NCI-H1694 treated with DMSO at 0.1 percent for 48 hours (cell line): ENCODE measurements around the gene C2orf68.
A peak's percentile ranks its signal among the peaks of the same experiment; 100 is the strongest.
"Not testable (repeated sequence)": the region's sequence is repeated elsewhere in the genome, so short reads cannot be mapped to it uniquely, and the experiment has no call there.

Experiments used
- DNase-seq: peaks from one replicate; lab custom pipeline; 2025; lab: John Stamatoyannopoulos, UW

C2orf68 gene

DNA sequence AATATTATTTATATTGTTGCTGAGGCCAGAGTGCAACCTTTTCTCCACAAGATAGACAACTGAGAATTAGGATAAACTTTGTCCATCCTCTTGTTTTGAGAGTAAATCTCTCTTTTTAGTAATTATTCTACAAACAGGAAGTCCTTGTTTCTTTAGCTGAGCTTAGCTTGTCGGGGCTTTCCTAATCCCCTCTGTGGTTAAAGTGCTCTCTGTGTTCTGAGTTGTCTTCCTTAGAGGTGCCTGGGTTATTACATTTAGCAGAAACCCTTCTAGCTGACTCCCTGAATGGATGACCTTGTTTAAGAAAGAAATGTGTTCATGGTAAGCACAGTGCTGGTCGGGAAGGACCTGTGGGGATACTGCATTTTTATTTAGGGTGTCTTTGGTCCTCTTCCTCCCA lies 16.8 kb upstream of the C2orf68 start:
- DNase-seq, result no peak

DNA sequence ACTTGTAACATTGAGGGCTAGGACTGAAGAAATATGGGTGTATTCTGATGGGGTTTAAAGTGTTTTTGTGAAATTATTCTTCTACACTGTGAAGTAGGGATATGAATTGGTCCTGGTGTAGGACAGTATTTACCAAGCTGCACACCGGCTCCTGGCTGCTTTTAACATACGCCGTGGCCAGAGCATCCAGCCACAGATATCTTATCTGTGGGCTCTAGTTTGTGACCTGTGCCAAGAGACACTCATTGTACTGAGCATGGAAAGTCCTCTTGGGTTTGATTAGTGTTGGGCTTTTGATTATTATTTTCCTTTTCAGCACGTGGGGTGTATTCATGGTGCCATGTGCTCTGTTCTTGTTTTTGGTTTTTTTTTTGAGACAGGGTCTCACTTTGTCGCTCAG lies 12.1 kb upstream of the C2orf68 start:
- no peak for DNase-seq

DNA sequence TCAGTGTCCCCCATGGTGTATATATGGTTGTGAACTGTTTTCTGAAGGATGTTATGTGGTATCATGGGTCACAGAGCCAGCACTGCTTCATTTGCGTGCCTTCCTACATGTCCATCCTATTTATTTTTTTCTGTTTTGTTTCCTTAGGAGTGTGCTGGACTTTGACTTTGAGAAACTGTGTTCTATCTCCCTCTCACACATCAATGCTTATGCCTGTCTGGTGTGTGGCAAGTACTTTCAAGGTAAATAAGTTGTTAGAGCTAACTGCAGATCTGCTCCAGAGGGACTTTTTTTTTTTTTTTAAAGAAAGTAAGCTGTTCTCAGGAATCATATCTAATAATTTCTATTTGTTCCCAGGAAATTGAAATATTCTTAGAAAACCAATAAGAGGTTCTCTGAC lies 9.5 kb upstream of the C2orf68 start:
- no peak for DNase-seq

DNA sequence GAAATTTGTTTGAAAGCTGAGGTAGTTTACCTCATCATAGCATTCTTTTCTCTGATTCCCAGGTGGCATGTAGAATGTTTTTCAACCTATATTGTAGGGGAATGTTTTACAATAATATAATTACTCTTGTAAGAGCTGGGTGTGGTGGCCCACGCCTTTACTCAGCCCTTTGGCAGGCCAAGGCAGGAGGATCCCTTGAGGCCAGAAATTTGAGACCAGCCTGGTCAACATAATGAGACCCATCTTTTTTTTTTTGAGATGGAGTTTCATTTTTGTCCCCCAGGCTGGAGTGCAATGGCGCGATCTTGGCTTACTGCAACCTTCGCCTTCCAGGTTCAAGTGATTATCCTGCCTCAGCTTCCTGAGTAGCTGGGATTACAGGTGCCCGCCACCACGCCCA lies 7.8 kb upstream of the C2orf68 start:
- DNase-seq, result no peak

DNA sequence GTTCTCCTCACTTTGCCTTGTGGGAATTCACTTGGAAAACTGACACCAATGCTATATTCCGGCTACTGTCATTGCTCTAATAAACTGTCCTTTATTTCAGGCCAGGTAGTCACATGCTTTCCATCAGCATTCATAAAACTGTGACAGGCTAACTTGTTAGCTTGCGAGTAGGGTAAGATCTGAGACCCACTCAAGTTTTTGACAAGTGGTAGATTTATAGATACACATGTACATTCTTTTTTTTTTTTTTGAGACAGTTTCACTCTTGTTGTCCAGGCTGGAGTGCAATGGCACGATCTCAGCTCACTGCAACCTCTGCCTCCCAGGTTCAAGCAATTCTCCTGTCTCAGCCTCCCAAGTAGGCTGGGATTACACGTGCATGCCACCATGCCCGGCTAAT lies 5.9 kb upstream of the C2orf68 start:
- DNase-seq, result not testable (repeated sequence)

DNA sequence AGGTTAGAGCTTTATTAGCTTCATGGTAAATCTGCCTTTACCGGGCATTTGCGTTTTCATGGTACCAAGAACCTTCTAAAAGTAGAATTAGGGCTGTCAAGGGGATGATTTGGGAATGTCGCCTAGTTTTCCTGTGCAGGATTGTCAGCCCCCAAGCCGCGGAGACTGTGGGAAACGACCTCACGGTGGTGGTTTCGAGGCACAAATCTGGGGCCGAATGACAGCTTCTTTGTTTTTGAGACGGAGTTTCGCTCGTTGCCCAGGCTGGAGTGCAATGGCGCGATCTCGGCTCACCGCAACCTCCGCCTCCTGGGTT lies 3.5 kb upstream of the C2orf68 start:
- no peak for DNase-seq

DNA sequence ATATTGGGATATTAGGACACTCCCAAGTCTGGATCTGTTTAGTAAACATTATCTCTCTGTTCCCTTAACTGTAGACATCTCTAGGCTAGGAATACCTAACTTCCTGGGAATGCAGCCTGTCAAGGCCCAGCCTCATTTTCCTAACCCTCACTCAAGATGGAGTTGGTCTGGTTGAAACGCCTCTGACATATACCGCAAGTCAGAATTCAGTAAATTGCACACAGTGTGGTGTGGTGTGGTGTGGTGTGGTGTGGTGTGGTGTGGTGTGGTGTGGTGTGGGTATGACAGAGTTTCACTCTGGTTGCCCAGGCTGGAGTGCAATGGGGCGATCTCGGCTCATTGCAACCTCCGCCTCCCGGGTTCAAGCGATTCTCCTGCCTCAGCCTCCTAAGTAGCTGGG lies 2.9 kb upstream of the C2orf68 start:
- not testable (repeated sequence) for DNase-seq

DNA sequence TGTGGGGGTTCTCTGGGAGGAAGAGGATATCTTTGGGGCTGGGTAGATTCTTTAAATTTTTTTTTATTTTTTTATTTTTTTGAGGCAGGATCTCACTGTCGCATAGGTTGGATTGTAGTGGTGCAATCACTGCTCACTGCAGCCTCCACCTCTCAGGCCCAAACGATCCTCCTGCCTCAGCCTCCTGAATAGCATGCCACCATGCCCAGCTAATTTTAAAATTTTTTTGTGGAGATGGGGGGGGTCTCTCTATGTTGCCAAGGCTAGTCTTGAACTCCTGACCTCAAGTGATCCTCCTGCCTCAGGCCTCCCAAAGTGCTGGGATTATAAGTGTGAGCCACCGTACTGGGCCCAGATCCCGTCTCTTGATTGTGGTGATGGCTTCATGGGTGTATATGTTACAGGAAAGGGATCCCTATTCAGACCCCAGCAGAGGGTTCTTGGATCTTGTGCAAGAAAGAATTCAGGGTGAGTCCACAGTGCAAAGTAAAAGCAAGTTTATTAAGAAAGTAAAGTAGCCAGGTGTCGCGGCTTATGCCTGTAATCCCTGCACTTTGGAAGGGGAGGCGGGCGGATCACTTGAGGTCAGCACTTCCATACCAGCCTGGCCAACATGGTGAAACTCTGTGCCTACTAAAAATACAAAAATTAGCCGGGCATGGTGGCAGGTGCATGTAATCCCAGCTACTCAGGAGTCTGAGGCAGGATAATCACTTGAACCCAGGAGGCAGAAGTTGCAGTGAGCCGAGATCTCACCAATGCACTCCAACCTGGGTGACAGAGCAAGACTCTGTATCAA lies 2.0 kb upstream of the C2orf68 start:
- no peak for DNase-seq

DNA sequence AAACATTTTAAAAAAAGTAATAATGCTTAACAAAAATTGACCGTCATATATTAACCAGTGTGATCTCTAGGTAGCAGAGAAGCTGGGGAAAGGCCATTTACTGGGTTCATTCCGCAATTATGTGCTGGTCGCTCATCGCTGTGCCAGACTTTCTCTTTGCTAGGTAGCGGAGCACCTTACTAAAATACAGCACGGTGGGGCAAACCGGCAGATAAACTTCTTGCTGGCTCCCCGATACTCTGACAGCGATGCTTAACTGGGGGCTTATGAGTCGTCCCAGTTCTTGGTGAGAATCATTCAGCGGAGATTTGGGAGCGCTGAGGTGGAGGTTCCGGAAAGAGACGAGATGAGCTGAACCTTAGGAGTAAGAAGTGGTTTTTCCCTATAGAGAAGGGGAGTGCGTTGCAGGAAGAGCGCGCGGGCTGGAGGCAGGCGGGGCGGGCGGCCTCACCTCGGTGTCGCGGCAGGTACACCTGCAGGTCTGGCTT lies 605 bp downstream of the C2orf68 start:
- DNase-seq, result no peak

DNA sequence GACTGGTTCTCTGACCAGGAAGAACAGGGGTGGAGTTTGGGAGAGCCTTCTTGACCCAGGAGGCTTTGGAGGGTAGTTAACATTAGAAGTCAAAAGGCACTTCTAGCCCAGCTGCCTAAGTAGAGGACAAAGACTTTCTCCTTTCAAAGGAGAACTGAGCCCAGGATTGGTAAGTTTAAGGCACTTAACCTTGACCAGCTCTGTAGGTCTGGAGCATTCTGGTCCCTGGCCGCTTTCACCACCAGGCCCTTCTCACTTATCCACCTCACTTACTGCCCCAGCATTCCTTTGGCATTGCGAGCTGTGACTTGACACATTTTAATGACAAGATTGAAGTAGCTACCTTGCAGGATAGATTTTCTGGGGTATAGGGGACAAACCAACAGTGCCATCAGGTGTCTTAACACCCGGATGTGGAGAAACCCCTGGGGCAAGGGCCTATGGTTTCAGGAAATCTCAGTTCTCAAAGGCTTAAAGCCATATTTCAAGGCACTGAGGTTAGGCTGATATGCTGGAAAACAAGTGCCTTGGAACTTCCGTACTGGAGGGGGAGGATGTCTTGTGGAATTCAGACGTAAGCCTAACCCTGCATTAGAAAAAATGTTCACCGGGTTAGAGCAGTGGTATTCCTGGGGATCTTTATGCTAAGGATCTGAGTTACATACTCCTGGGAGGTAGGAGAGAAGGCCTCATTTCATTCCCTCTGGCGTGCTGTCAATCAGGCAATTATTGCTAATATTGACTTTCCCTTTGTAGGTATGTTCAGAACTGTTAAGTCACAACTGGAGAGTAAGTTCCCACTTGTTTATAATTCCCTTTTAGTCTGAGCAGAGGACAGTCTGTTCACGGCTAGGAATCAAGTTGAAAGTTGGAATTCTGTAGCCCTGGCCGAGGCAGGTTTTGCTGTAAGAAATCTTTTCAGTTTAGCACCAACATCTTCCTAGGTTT lies 4.3 kb downstream of the C2orf68 start:
- no peak for DNase-seq

DNA sequence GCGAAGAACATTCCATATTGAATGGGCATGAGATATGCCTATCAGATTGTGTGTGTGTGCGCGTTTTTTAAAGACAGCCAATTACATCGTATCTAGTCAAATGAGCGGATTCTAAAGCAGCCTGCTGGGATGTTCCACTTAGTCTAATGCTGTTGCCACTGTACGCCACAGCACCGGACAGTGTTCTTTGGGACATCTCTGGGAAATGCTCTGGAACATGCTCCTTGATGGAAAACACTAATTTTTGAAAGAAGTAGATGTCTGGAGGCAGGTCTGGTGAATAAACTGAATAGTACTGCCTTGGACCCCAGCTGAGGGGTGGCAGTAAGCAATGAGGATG lies 5.8 kb downstream of the C2orf68 start:
- DNase-seq, result no peak

DNA sequence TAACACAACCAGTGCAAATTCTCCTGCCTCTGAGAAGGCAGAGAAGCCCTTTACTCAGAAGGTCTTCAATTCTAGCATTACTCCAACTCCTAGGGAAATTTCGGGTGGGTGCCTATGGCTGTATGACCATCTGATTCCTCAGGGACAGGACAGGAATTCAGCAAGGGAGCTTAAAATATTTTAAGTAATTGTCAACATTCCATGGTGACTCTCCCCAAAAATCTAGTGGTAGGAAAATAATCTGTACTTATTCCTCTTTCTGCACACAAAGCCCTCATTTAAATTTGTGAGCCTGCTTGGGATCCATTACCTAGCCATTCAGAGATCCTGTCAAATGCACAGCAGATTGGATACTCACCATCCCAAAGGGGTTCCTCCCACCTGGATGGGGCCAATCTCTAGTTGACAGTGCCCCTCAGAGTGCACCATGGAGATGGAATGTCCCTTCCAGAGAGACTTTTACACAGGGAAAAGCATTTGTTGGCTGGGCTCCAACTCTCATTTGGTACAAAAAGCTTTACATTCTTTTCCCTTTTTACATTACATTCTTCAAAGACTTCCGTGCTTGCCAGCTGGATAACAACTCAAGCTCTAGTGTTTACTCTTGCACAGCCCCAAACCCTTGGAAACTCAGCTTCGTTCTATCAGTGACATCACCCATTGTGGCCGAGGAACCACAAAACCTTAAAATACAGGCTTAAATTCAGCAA lies 6.3 kb downstream of the C2orf68 start:
- DNase-seq, result no peak

DNA sequence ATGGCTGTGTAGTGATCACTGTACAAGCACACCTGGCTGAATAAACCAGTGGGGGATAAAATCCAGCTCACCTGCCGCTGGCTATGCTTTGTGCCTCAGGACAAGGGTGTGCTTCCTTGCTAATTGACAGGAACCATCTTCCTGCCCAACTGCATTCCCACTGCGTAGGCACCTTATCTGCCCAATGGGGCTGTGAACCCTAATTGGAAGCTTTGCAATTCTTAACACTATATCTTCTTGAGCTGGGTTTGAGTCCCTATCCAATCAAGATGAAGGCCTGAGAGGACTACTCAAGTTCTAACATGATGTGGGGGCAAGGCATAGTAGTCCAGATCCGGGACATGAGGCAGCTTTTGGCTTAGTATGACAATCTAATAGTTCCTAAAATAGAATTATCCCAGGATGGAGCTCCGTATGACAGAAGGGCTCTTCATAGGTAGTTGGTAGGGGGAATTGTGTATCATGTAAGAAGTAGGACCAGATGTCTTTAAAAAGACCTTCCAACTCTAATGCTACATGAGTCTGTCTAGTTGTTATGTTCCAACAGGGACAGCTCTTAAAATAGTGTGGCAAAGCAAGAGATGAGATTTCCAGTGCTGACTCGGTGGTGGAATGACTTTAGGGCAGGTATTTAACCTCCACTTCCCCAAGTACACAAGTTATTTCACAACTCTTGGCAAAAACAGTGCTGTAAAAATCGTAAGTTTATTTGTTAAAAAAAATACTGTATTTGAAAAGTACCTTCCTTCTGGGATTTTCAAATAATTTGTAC lies 7.1 kb downstream of the C2orf68 start:
- DNase-seq, result no peak

DNA sequence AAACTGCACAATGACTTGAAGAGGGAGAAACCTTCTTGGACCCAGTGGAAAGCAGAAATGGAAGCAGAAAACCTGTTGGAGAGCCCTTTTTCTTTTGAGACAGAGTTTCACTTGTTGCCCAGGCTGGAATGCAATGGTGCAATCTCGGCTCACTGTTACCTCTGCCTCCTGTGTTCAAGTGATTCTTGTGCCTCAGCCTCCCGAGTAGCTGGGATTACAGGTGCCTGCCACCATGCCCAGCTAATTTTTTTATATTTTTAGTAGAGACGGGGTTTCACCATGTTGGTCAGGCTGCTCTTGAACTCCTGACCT lies 7.8 kb downstream of the C2orf68 start:
- not testable (repeated sequence) for DNase-seq

DNA sequence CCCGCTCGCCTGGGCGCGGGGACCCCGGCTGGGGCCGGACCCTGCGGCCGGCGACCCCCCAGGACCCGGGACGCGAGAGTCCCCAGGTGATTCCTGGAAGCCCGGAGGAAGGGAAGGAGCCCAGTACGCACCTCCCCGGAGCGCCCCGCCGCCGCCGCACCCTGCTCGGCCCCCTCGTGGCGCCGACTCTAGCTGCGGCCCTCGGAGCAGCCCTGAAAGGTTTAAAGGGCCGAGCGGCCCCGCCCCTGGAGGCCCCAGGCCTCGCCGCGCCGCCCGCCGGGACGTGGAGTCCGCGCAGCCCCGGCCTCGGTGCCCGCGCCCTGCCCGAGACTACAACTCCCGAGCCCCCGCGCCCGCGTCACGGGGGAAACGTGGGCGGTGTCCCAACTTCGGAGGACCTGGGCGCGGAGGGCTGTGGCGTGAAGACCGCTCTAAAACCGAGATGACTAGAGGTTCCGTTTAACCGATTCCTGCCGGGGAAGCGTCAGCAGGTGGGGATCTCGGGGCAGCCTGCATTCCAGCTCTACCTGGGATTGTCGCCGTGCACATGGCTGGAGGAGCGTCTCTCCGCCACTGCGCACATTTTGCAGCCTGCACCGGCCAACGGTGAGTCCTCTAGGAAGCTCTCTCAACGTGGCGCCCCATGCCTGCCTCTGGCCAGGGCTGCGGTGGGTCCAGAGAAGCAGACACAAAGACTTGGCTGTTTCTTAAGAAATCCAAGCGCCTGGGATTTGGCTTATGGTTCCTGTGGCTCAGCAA lies 9.2 kb downstream of the C2orf68 start, which contains the start of gene TMEM150A:
Gene TMEM150A (minus strand): TSS at position 223 of the 759 bp plus-strand sequence. CDS start 750 bp downstream, outside the sequence.
- DNase-seq, result peak; percentile 77

DNA sequence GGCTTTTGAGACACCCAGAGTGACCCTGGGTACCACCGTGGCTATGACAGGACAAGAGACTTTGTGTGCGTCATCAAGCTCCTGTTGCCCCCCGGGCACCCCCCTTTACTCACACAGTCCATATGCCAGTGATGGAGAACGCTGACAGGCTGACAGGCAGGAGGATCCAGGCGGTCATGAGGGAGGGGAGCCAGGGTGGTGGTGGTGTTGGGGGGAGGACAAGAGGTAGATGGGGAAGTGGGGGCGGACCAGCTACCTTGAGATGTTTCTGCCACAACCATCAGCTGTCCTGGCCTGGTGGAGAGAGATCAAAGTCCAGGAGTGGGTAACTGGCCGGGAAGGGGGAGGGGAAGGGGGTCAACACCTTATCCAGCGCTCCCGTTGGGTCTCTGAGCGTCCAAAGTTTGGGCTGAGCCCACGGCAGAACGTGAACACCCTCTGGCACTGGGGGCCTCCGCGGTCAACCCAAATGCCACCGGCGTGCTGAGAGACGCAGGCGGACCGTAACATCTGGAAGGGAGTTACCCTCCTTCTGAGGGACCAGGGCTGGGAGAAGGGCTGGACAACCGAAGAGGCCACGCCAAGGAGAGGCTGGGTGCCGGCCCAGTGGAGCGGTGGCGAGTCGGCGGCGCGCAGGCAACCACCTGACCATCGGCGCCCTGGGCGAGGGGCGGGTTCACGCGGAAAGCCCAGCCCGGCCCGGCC lies 9.9 kb downstream of the C2orf68 start:
- no peak for DNase-seq

DNA sequence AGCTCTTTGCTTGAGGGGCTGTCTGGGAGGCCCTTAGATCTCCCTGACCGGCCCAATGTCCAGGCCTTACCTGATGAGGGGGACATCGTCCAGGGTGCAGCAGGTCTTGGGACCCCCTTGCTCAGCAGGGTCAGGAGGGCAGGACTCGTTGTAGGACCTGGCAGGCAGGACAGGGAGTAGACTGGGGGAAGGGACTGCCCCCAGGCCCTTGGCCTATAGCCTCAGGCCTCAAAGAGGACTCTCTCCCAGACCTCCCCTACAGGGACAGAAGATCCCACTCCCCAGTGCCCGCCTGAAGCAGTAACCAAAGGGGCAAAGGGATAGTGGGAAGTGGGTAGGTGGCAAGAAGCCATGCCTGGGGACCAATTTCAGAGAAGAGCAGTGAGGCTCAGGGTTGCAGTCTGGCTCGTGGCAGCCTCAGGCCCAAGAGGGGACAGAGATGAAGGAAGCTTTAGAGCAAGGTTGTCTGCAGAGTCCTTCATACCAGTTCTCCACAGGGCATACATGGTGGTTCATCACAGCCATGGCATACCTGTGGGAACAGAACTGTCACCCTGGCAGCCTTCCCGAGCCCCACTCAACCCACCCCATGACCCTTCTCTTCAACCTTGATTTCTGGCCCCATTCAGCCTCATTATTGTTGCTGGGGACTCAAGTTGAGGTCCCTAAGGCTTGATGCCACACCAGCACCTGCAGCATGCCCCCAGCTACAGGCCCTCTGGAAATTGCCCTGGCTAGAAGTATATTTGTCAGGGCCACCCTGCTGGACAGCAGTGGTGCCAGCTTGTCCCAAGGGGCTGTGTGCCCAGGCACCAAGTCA lies 10.7 kb downstream of the C2orf68 start:
- no peak for DNase-seq

DNA sequence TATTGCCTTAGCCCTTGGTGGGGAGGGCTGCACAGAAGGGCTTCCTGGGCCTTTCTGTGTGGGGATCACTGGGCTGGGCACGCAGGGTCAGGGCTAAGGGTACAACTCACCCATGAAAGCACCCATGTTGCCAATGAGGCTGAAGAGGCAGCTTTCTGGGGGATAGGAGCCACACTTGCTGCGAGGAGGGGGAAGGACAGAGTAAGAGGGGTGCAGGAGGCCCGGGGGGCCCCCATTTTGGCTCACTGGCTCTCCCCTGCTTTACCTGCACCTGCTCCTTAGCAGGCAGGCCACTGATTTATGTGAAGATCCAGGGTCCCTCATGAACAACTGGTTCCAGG lies 11.7 kb downstream of the C2orf68 start:
- DNase-seq, result no peak

DNA sequence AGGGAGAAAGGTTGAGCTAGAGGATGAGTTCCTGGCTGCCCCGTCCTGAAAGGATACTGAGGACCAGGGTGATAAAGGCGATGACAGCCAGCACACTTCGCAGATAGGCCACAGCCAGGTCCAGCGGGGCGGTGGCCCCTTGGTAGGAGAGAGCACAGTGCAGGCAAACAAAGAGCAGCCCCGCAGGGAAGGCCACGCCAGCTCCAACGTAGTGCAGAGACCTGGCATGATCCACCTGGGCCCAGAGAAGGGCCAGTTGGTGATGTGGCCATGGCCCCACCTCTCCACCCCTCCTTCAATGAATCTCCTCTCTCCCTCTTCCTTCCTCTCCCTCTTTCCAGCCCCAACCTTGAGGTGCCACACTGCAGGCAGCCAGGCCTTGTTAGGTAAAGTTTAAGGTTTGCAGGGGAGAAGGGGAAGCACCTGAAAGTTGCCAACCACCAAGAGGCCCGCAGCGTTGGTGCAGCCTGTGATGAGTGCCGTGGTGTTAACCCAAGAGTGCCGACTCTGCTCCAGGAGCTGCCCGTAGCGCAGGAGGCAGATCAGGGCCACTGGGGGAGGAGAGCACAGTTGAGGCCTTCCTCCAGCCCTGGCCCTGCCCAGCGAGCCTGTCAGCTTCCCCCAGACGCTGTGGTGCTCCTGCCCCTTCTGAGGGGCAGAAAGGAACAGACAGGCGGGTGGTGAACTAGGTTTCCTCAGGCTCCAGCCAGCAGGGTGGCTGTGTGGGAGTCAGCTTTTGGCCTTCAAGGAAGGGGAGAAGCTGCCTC lies 12.2 kb downstream of the C2orf68 start:
- no peak for DNase-seq
